GM15510 (cell line): ENCODE measurements around the gene METTL4.

ENCODE experiments used
- POLR2A ChIP-seq: IDR thresholded peaks from 3 replicates; pipeline ENCODE4 v1.6.1; 2011; ENCODE audit warnings: borderline replicate concordance; ENCODE audit not compliant: insufficient read length; ENCODE audit errors: extremely low read depth

The METTL4 gene

DNA sequence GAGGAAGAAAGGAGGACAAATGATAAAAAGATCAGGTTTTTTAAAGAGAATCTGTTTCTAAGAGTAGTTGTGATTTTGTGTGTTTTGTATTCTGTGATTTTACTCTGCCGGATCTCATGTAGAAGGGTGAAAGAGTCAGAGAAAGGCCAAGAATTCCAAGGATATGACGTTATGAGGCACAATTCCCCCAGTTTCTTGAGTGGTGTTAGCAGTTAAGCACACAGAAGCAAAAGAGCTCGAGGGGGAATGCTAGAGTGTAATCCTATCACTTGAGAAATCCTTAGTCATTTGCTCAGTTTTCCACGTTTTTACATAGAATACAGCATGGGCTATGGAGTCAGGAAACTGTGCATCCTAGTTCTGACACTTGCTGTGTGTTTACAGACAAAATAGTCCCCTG, 34.8 kb downstream of the METTL4 start:
- no peak for TF ChIP-seq POLR2A

DNA sequence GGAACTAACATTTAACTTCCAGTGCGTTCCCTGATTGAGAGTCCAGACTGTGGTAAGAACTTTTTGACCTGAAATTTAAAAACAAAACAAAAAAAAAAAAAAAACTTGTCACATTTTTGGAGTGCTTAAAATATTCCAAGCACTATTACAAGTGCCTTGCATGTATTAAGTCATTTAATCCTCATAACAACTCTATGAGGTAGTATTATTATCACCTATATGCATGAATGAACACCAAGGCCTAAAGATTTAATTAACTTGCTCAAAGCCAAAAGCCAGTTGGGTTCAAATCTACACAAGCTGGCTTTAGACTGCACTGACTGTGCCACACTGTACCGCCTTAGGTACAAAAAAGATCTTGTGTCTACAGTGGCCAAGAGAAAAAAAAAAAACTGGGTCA, 35.2 kb downstream of the METTL4 start:
- TF ChIP-seq POLR2A = no peak

DNA sequence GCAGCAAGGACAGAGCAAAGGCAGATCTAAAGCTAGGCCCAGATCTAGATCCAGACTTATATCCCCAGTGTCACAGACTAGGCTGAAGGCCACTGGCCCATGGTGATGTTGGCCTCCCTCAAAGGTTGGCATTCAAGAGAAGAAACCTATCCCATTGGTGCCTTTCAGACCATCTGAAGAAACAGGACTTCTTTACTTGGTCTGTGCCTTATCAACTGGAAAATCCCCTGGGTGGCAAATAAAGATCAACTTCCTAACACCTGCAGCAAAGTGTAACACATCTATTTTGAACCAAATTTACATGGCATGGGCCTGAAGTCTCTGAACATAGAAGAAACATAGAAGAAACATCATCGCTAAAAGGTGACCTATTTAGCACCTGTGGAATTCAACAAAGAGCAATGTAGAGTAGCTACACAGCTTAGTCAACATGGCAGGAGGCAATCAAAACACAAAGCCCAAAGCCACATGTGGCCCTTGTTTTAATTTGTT, 35.8 kb downstream of the METTL4 start:
- TF ChIP-seq POLR2A = no peak

DNA sequence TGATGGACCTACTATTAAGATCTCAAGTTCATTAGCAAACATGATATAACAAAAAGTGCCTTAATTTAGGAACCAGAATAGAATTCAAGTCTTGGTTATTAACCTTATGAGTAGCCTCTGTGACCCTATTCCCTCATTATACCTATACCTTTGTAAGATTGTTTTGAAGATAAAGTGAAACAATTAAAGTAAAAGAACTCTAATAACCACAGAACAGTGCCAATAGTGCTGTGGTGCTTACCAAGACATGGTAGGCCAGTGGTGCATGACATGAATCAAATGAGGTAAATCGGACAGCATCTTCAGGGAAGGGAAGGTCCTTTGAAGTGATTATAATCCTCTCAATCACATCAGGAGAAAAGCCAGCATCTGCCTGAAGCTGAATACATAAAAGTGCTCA, 36.4 kb downstream of the METTL4 start:
- TF ChIP-seq POLR2A = no peak

DNA sequence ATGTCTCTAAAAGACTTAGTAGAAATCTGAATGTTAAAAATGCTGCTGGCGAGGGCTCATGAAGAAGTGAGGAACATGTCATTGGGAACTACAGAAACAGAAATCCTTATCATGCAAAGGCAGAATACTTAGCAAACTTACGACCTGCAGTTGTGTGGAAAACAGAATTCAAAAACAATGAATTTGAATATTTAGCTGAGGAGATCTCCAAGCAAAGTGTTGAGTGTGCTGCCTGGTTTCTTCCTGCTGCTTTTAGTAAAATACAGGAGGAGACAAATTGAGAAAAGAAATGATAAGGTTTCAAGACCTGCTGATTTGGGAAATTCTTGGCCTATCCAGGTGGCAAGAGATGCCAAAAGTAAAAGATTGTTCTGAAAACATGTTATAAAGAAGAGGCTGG, 38.5 kb downstream of the METTL4 start:
- no peak for TF ChIP-seq POLR2A

DNA sequence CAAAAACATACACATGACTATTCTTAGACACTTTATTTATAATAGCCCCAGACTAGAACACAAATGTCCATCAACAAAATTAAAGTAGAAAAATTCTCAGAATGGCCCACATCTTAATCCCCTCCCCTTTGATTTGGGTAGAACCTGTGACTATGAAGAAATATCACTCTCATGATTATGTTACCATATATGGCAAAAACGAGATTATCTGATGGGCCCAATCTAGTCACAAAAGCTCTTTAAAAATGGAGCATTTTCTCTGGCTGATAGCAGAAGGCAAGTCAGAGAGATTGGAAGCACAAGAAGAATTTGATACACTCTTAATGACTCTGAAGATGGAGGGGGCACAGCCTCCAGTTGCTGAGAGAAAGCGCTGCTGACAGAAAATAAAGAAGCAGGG, 39.6 kb downstream of the METTL4 start:
- TF ChIP-seq POLR2A = no peak

DNA sequence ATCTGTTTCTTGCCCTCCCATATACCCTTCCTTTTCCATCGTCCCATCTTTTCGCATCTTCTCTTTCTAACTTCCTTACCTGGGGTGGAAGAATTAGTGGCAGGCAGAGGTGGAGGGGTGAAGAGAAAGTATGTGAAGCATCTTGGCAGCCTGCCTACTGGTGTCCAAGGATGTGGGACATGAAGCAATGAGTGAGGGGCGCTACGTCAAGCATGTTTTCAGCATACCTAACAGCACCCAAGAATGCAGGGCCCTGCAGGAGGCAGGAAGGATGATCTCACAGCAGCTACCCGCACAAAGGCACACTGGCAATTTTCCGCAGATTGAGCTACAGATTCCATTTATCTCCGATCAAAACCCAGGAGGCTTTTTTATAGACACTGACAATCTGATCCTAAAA, 42.2 kb downstream of the METTL4 start:
- no peak for TF ChIP-seq POLR2A

DNA sequence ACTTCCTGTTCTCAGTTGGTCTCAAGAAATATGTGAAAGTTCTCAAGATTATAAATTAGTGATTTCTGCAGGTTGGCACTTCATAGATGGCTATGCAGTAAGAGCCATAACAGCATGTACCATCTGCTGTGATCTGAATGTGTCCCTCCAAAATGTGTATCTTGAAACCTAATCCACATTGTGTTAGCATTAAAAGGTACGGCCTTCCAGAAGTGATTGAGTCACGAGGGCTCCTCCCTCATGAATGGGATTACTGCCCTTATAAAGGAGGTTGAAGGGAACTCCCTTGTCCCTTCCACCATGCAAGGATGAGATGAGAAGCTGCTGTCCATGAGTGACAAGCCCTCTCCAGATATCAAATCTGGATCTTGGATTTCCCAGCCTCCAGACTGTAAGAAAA, 45.0 kb downstream of the METTL4 start:
- TF ChIP-seq POLR2A = no peak

DNA sequence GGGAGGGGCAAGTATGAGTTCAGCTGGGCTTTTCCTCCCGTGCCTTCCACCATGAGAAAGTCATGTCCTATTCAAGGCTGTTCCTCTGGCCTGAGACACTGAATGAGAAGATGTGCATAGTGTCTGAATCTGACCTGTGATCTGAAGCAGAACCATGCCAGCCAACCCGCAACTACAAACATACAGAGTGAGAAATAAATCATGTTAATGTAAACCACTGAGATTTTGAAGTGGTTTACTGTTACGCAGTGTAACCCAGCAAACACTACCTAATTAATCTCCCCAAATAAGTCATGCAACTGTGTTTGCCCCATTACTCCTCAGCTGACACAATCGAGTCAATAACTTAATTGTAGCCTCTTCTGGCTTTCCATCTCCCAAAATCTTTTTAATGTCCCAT, 49.2 kb downstream of the METTL4 start:
- TF ChIP-seq POLR2A = no peak

DNA sequence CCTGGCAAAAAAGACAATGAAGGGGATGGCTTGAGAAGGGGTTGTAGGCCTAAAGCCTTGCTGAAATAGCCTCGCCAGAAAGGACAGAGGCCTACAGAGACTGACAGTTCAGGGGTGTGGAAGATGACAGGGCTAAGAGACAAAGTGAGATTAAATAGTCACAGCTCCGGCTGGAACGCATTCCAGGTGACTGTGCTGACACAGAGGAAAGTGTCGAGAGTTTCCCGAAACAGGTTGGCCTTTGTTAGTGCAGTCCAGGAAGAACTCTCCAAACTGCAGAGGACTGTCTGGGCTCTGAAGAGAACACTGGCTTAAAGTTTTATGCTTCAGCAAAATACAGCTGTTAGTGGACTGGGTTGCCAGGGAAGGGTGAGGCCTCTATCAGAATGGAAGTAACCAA, 52.8 kb downstream of the METTL4 start:
- no peak for TF ChIP-seq POLR2A

DNA sequence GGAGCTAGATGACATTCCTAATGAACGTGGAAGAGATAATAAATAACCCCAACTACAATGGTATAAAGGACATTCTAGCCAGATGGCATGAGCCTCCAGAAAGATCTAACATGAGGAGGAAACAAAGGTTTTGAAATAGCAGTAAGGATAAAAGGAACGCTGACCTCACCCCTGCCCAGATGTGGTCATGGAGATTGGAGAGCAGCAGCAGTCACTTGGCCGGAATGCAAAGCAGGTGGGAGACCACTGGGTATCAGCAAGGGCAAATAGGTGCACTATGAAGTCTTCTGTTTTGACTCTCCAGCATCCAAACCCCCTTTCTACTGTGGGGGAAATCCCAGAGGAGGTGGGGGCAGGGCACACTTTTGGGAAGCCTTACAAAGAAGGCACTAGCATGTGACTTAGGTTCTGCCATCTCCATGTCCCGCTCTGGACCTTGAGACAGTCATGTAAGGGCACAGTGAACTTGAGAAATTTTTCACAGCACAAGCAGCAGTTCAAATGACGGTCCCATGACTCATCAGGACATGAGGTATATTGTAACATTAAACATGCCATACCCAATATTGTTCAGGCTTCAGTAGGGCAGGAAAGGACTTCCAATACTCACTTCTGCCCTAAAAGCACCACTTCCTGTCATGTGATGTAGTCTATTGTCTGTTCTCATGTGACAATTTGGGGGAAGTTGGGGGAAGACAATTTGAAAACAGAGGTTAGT, 55.2 kb downstream of the METTL4 start:
- TF ChIP-seq POLR2A = no peak

DNA sequence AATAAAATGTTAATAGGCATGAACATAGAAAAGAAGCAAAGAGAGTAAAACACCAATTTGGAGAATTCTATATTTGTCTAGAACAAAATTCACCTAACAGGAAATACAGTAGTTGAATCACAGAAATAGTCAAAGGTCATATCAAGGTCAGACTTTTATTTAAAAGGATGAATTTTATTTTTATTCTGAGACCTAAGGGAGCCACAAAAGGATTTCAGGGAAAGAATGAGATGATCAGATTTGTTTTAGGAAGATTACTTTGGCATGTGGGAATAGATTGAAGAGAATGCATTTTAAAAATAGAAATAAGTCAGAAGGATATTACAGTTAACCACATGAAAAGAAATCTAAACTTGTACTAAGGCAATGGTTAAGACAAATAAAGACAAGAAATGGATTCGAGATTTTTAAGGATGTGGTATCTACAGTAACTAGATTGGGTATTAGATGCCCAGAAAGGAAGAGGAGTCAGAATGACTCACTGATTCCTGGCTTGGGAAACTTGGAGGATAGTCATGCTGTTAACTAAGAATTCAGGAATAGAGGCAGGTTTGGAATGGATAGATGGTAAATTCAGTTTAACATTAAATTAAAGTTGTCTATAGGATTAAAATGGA, 56.0 kb downstream of the METTL4 start:
- no peak for TF ChIP-seq POLR2A

DNA sequence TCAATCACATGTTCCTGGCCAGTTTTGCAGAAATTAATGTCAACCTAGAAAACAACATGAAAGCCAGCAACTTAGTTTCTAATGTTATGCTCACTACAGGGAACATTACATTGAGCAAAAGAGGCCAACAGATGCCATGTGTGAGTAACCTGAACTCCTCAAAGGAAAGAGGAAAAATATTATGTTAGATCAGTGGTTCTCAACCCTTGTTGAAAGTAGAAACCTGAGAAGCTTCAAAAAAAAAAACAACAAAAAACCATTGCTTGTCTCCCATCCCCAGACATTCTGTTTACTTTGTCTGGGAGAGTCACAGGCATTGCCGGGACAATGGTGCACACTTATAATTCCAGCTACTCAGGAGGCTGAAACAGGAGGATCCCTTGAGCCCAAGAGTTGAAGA, 57.7 kb downstream of the METTL4 start:
- TF ChIP-seq POLR2A = no peak

DNA sequence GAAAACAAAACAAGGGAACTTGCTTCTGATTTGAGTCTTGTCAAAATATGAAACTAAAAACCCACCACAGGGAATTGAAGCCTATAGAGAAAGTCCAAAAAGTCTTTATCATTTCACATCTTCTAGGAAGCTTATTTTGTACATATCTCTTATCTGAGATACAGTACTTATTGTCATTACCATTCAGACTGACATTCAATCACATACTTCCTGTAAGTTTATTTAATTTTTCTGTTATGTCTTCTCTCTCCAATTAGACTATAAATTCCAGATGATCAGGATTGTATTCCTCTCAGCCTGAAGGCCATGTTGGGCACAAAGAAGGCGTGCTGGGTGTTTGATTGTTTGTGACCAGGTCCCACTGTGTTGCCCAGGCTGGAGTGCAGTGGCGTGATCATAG, 59.2 kb downstream of the METTL4 start:
- no peak for TF ChIP-seq POLR2A

DNA sequence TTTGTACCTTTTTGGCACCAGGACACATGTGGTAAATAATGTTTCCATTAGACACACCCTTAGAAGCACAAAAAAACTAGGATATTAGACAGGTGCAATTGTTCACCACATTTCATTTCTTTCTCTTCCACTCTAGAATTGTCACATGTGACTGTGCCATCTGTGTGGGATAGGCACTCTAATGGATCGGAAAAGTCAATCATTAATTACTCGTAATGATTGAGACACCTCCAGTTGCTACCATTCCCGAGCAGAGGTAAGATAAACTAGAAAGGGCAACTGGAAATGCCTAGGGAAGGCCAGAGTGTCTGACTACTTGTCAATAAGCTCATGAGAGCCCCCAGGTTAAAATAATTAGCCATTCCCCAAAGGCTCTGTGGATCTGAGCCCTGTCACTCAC, 59.9 kb downstream of the METTL4 start:
- TF ChIP-seq POLR2A = no peak

DNA sequence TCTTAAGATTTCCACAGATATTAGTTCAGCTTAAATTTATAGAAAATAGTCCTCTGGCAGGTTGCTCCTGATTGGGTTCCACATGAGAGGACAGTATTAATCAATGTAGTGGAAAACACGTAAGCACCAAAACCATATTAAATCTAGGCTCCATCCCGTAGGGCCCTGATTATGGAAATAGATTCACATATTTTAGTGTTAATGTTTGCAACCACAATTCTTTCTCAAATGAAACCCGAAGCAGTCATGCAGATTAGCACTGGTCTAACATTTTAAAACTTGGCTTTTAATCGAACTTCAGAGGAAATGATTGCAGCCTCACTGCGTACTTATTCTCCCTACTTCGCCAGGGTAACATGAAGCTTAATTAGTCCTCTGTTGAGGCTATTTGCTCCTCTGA, 60.9 kb downstream of the METTL4 start:
- no peak for TF ChIP-seq POLR2A
